Activated CD8-positive, alpha-beta T cell treated with anti-CD3 and anti-CD28 coated beads for 36 hours (primary cell): ENCODE results near the gene ALAD. TPM values are rescaled to one million over a fixed set of nuclear protein-coding genes. Genes with fewer than 3 reads are reported as not detected.
"Not testable (repeated sequence)": the region's sequence is repeated elsewhere in the genome, so short reads cannot be mapped to it uniquely, and the experiment has no call there.

Experiments
- ATAC-seq: fragments of 200-7000 bp; cut with Tn5 transposase; one replicate; pipeline ENCODE4 v1.10.0; 2021; ENCODE audit warnings: mild to moderate bottlenecking, moderate library complexity
- CTCF ChIA-PET: fragments of 350-600 bp; sonication (Branson Sonifier 250); formaldehyde crosslinking; loops from one replicate; lab custom pipeline; 2021; ENCODE audit warnings: antibody characterized with exemption; lab: Charles Lee
- POLR2A ChIA-PET: fragments of 350-600 bp; sonication (Branson Sonifier 250); formaldehyde crosslinking; loops from one replicate; lab custom pipeline; 2021; ENCODE audit warnings: antibody characterized with exemption; lab: Charles Lee
- DNase-seq: peaks from one replicate; pipeline ENCODE4 v3.0.0-alpha.2; 2020
- H3K27ac Mint-ChIP-seq: one replicate; pipeline ENCODE4 v1.8.0; 2021; ENCODE audit warnings: mild to moderate bottlenecking, mixed read lengths
- H3K27me3 Mint-ChIP-seq: one replicate; pipeline ENCODE4 v1.8.0; 2021; ENCODE audit warnings: mixed read lengths
- H3K36me3 Mint-ChIP-seq: one replicate; pipeline ENCODE4 v1.8.0; 2021; ENCODE audit warnings: low read depth, mixed read lengths
- H3K4me1 Mint-ChIP-seq: one replicate; pipeline ENCODE4 v1.8.0; 2021; ENCODE audit warnings: low read depth, mixed read lengths
- H3K4me3 Mint-ChIP-seq: one replicate; pipeline ENCODE4 v1.8.0; 2021; ENCODE audit warnings: mild to moderate bottlenecking, moderate library complexity, mixed read lengths
- H3K9me3 Mint-ChIP-seq: one replicate; pipeline ENCODE4 v1.8.0; 2021; ENCODE audit warnings: mixed read lengths
- intact Hi-C: fragments of 100-400 bp; cut with micrococcal nuclease; formaldehyde crosslinking; loops from one replicate; pipeline ENCODE4 v1.10.0; 2022
- total RNA-seq, 2 experiments: library from RNA; stranded (reverse); gene quantifications; one replicate each; pipeline ENCODE4 v1.2.3, GENCODE V29; 2021
- TF ChIP-seq, protein P1 (sequence below): fragments of 200-600 bp; IDR thresholded peaks from one replicate; pipeline ENCODE4 v1.8.0; 2022; ENCODE audit warnings: antibody characterized with exemption, mild to moderate bottlenecking

ALAD gene
- total RNA-seq: 10 to 100 TPM; 16.2 to 16.3 TPM

DNA sequence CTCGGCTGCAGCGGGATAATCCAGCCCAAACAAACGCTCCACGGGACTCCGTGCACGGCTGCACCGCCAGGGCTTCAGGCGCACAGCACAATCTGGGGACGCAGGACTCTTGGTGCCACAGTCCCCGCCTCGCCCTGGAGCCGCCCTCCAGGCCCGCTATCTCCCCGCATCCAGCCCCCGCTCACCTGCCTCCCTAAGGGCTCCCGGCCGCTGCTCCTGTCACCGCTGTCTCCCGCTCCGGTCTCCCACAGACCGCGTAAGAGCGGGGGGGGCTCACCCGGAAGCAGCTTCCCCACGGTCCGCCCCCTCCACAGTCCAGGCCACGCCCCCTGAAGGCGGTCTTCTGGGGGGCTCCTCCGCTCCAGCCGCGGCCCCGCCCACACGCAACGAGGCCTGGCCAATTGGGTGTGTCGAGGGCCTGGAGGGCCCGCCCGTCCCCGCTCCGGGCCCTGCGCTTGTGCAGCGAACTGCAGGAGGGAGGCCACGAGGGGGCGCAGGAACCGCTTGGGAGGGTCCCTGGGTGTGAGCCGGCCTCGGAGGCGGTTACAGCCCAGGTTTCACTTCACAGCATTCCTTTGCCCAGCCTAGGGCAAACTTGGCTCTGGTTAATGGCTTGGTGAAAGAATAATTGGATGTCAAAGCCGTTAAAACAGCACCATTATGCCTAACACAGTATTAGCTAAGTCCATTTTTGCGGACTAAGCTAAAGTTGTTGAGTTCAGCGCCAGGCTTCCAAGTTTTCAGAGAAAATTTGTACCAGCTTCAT is at the start of gene ALAD:
ALAD (minus strand) TSS at position 258 of the 766 bp plus-strand sequence. CDS start 7,725 bp downstream, outside the sequence.
- H3K27ac Mint-ChIP-seq: peak within 1 kb of the TSS; percentile 81
- POLR2A ChIA-PET: interaction anchor here (0.6 to 4.6 kb wide), 5 partner anchors 8 to 192 kb away, joined by 3 to 45 read pairs (median 4); partner anchors contain the start of genes C9orf43, CDC26, POLE3 and PRPF4
- peak within 1 kb of the TSS; percentile 91 for H3K4me3 Mint-ChIP-seq
- CTCF ChIA-PET: interaction anchor here (0.5 to 8.8 kb wide), 39 partner anchors 9 to 281 kb away, joined by 3 to 91 read pairs (median 4); partner anchors contain the start of genes BSPRY, C9orf43, CDC26 and HDHD3
- TF ChIP-seq, protein P1, sequence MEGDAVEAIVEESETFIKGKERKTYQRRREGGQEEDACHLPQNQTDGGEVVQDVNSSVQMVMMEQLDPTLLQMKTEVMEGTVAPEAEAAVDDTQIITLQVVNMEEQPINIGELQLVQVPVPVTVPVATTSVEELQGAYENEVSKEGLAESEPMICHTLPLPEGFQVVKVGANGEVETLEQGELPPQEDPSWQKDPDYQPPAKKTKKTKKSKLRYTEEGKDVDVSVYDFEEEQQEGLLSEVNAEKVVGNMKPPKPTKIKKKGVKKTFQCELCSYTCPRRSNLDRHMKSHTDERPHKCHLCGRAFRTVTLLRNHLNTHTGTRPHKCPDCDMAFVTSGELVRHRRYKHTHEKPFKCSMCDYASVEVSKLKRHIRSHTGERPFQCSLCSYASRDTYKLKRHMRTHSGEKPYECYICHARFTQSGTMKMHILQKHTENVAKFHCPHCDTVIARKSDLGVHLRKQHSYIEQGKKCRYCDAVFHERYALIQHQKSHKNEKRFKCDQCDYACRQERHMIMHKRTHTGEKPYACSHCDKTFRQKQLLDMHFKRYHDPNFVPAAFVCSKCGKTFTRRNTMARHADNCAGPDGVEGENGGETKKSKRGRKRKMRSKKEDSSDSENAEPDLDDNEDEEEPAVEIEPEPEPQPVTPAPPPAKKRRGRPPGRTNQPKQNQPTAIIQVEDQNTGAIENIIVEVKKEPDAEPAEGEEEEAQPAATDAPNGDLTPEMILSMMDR: peak; percentile 99
- no peaks in the 10 kb centered on the region for H3K27me3 Mint-ChIP-seq
- peak; percentile 99 for DNase-seq
- no peaks in the 10 kb centered on the region for H3K36me3 Mint-ChIP-seq
- ATAC-seq: peak; percentile 100
- H3K9me3 Mint-ChIP-seq: no peaks in the 10 kb centered on the region
- peaks cover 12% of the 10 kb centered on the region for H3K4me1 Mint-ChIP-seq
- intact Hi-C loops: no loop called here

- Mint-ChIP-seq H3K4me1 (peaks cover 3% of the 10 kb centered on the region), H3K27me3 (no peaks in the 10 kb centered on the region), H3K27ac (no peak overlapping the region), H3K36me3 (no peaks in the 10 kb centered on the region), H3K4me3 (no peak overlapping the region), H3K9me3 (no peaks in the 10 kb centered on the region)
- ATAC-seq (no peak), DNase-seq (no peak)
- POLR2A ChIA-PET: interaction anchor here (0.7 kb wide), 1 partner anchor 151 kb away, joined by 3 read pairs; no protein-coding TSS in a partner anchor
- CTCF ChIA-PET: interaction anchor here (4.8 to 9.4 kb wide), 3 partner anchors 131 to 206 kb away, joined by 88 to 193 read pairs (median 105); no protein-coding TSS in a partner anchor
- TF ChIP-seq, protein P1: no peak
- intact Hi-C loops: no loop called here
Observed at GRCh38 chr9:113449376-113449775, 48.3 kb upstream of the ALAD start.

DNA sequence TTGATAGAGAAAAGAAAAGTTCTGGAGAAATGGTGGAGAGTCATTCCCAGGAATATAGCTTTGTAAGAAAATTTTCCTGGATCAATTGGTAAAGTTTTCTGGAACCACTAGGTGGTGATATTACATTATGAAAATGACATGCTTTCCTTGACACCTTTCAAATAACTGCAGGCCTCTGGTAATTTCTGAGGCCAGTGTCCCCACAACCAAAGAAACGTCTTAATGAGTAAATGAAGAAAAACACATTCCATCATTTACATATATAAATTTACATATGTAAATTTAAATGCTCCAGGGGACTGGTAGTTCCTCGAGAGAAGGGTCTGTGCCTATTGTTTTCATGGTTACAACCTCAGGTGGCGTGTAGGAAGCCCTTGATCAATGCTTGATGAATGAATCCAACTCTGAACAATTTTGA is 45.2 kb upstream of the ALAD start:
- H3K4me1 Mint-ChIP-seq: peaks cover 3% of the 10 kb centered on the region
- no peak overlapping the region for H3K4me3 Mint-ChIP-seq
- H3K9me3 Mint-ChIP-seq: no peaks in the 10 kb centered on the region
- ATAC-seq (peak; percentile 58), DNase-seq (peak; percentile 35)
- H3K27me3 Mint-ChIP-seq: no peaks in the 10 kb centered on the region
- intact Hi-C loops: loop anchor here (2.0 kb wide), 3 partner anchors 70 to 208 kb away; no protein-coding TSS in a partner anchor
- no peaks in the 10 kb centered on the region for H3K36me3 Mint-ChIP-seq
- H3K27ac Mint-ChIP-seq: peak overlapping the region; percentile 9
- POLR2A ChIA-PET: interaction anchor here (0.7 to 1.9 kb wide), 2 partner anchors 133 to 209 kb away, joined by 3 to 4 read pairs; no protein-coding TSS in a partner anchor
- CTCF ChIA-PET: interaction anchor here (0.6 to 9.4 kb wide), 40 partner anchors 8 to 247 kb away, joined by 3 to 193 read pairs (median 4); partner anchors contain the start of genes C9orf43, CDC26, POLE3 and WDR31
- TF ChIP-seq, protein P1: peak; percentile 93

DNA sequence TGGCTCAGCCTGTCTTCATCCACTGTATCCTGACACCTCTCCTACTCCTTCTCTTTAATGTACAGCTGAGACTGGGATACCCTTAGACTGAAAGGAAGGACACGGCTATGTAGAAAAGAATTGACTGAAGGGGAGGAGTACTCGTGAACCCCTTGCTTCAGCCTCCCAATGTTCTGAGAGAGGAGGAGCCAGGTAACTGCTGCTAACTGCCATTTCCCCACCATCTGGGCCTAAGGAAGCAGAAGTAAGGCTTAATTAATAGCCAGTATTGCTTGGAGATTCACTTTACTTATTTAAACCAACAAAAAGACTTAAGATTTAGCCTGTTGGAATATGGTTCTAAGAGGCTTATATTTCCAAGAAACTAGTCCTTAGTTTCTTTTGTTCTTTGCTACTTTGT is 43.7 kb upstream of the ALAD start:
- H3K4me3 Mint-ChIP-seq: no peak overlapping the region
- CTCF ChIA-PET: interaction anchor here (1.2 to 9.4 kb wide), 6 partner anchors 80 to 216 kb away, joined by 3 to 193 read pairs (median 52); no protein-coding TSS in a partner anchor
- no peaks in the 10 kb centered on the region for H3K9me3 Mint-ChIP-seq
- POLR2A ChIA-PET: no interaction called here
- H3K27me3 Mint-ChIP-seq: no peaks in the 10 kb centered on the region
- no peak for ATAC-seq
- peaks cover 3% of the 10 kb centered on the region for H3K4me1 Mint-ChIP-seq
- DNase-seq: no peak
- TF ChIP-seq, protein P1: no peak
- H3K36me3 Mint-ChIP-seq: no peaks in the 10 kb centered on the region
- H3K27ac Mint-ChIP-seq: no peak overlapping the region
- intact Hi-C loops: no loop called here

GRCh38 chr9:113437716-113438115 is 36.6 kb upstream of the ALAD start:
- H3K27me3 Mint-ChIP-seq, DNase-seq, H3K36me3 Mint-ChIP-seq, H3K9me3 Mint-ChIP-seq, H3K27ac Mint-ChIP-seq, H3K4me1 Mint-ChIP-seq, CTCF ChIA-PET, POLR2A ChIA-PET, intact Hi-C loops, ATAC-seq, H3K4me3 Mint-ChIP-seq: not testable (repeated sequence)
